ENCODE measurements around the gene RBFOX2. TPM values are rescaled to one million over a fixed set of nuclear protein-coding genes. Genes with fewer than 3 reads are reported as not detected.

Gene RBFOX2
- total RNA-seq, 2 experiments from 2014 or later, result 1.9 to 2.4 TPM

- CTCF ChIA-PET, result no interaction called here
- H3K27me3 Mint-ChIP-seq, result no peaks in the 10 kb centered on the region
- H3K36me3 Mint-ChIP-seq (ENCODE audit: low read depth), result no peaks in the 10 kb centered on the region
- Histone ChIP-seq H3K9me3 (ENCODE audit: control insufficient read depth in 1 of 2, insufficient read depth in 1 of 2, low read length in 2 of 2) (no peaks in the 10 kb centered on the region), H3K4me3 (ENCODE audit: low read length) (no peak overlapping the region), H3K4me1 (ENCODE audit: insufficient read depth, low read length) (no peaks in the 10 kb centered on the region), H3K27me3 (ENCODE audit: control insufficient read depth in 1 of 2, insufficient read depth in 2 of 2, low read length in 2 of 2) (no peaks in the 10 kb centered on the region), H3K36me3 (ENCODE audit: insufficient read depth, low read length) (no peaks in the 10 kb centered on the region), H3K27ac (ENCODE audit: low read depth in 1 of 2, low read length in 2 of 2) (no peak overlapping the region)
- H3K27ac Mint-ChIP-seq, result no peak overlapping the region
- POLR2A ChIA-PET, result no interaction called here
- intact Hi-C loops (cut with DNase I, micrococcal nuclease), result loop anchor here in 1 of 2 experiments (10.0 kb wide), 1 partner anchor 154 kb away; no protein-coding TSS in a partner anchor
- no peak for TF ChIP-seq CTCF (IDR thresholded peaks at IDR 0.05)
- no peaks in the 10 kb centered on the region for H3K4me1 Mint-ChIP-seq (ENCODE audit: low read depth)
- H3K4me3 Mint-ChIP-seq, result no peak overlapping the region
- H3K9me3 Mint-ChIP-seq, result no peaks in the 10 kb centered on the region
- no peak for ATAC-seq (ENCODE audit: poor library complexity)
- DNase-seq, result no peak
Measured at GRCh38 chr22:35761037-35761436, 267.6 kb downstream of the RBFOX2 start.

- Mint-ChIP-seq H3K36me3 (ENCODE audit: low read depth) (no peaks in the 10 kb centered on the region), H3K9me3 (no peaks in the 10 kb centered on the region), H3K4me1 (ENCODE audit: low read depth) (no peaks in the 10 kb centered on the region), H3K4me3 (no peak overlapping the region), H3K27ac (no peak overlapping the region), H3K27me3 (no peaks in the 10 kb centered on the region)
- no peak overlapping the region for H3K27ac ChIP-seq (ENCODE audit: low read depth in 1 of 2, low read length in 2 of 2)
- H3K36me3 ChIP-seq (ENCODE audit: insufficient read depth, low read length), result no peaks in the 10 kb centered on the region
- H3K4me1 ChIP-seq (ENCODE audit: insufficient read depth, low read length), result no peaks in the 10 kb centered on the region
- ATAC-seq (ENCODE audit: poor library complexity), result no peak
- POLR2A ChIA-PET, result no interaction called here
- DNase-seq, result no peak
- H3K4me3 ChIP-seq (ENCODE audit: low read length), result no peak overlapping the region
- no peaks in the 10 kb centered on the region for H3K27me3 ChIP-seq (ENCODE audit: control insufficient read depth in 1 of 2, insufficient read depth in 2 of 2, low read length in 2 of 2)
- H3K9me3 ChIP-seq (ENCODE audit: control insufficient read depth in 1 of 2, insufficient read depth in 1 of 2, low read length in 2 of 2), result no peaks in the 10 kb centered on the region
- intact Hi-C loops (cut with DNase I, micrococcal nuclease), result no loop called here
- no peak for TF ChIP-seq CTCF (IDR thresholded peaks at IDR 0.05)
- CTCF ChIA-PET, result no interaction called here
Measured at GRCh38 chr22:35758394-35758793, 270.2 kb downstream of the RBFOX2 start.

- H3K27ac Mint-ChIP-seq, result no peak overlapping the region
- ATAC-seq (ENCODE audit: poor library complexity) (no peak), DNase-seq (no peak)
- H3K9me3 Mint-ChIP-seq, result no peaks in the 10 kb centered on the region
- intact Hi-C loops (cut with DNase I, micrococcal nuclease), result no loop called here
- CTCF ChIA-PET, result no interaction called here
- no peaks in the 10 kb centered on the region for H3K27me3 Mint-ChIP-seq
- Histone ChIP-seq H3K27me3 (ENCODE audit: control insufficient read depth in 1 of 2, insufficient read depth in 2 of 2, low read length in 2 of 2) (no peaks in the 10 kb centered on the region), H3K27ac (ENCODE audit: low read depth in 1 of 2, low read length in 2 of 2) (no peak overlapping the region), H3K9me3 (ENCODE audit: control insufficient read depth in 1 of 2, insufficient read depth in 1 of 2, low read length in 2 of 2) (no peaks in the 10 kb centered on the region), H3K4me3 (ENCODE audit: low read length) (no peak overlapping the region), H3K4me1 (ENCODE audit: insufficient read depth, low read length) (no peaks in the 10 kb centered on the region), H3K36me3 (ENCODE audit: insufficient read depth, low read length) (no peaks in the 10 kb centered on the region)
- POLR2A ChIA-PET, result no interaction called here
- no peak overlapping the region for H3K4me3 Mint-ChIP-seq
- no peaks in the 10 kb centered on the region for H3K36me3 Mint-ChIP-seq (ENCODE audit: low read depth)
- TF ChIP-seq CTCF (IDR thresholded peaks at IDR 0.05), result no peak
- peaks cover 7% of the 10 kb centered on the region for H3K4me1 Mint-ChIP-seq (ENCODE audit: low read depth)
Measured at GRCh38 chr22:35756722-35757121, 271.9 kb downstream of the RBFOX2 start.
